ENCODE results near the gene PAFAH2. TPM values are rescaled to one million over a fixed set of nuclear protein-coding genes. Genes with fewer than 3 reads are reported as not detected.

The PAFAH2 gene
- total RNA-seq, 1 experiment from 2014 or later, result 13.0 TPM

GRCh38 chr1:26034504-26035202 lies 36.8 kb upstream of the PAFAH2 start:
- BruUV-seq (replicated peaks), result no TSS peak
- DNase-seq (ENCODE audit: low read depth, low spot score), result no peak
- POLR2A ChIA-PET, result interaction anchor here (1.0 to 1.5 kb wide), 3 partner anchors 49 to 110 kb away, joined by 3 to 5 read pairs (median 3); no protein-coding TSS in a partner anchor

More at GRCh38 chr1:26034504-26035202, 36.8 kb upstream of the PAFAH2 start:
- RAD21 ChIA-PET (ENCODE audit: low non-redundant PET in 1 of 2, low total read pairs in 2 of 2, uncharacterized antibody in 2 of 2, unreplicated experiment in 2 of 2), result interaction anchor here (0.6 to 2.1 kb wide), 5 partner anchors 11 to 1192 kb away, joined by 3 to 12 read pairs (median 3); no protein-coding TSS in a partner anchor
- TF ChIP-seq ZNF274 (IDR thresholded peaks at IDR 0.05; ENCODE audit: low read depth, low read length) (no peak), FOSL1 (IDR thresholded peaks at IDR 0.05; ENCODE audit: low read depth) (no peak), EZH2 (IDR thresholded peaks at IDR 0.05) (no peak), SRF (IDR thresholded peaks at IDR 0.05; ENCODE audit: low read depth) (no peak), CBX3 (IDR thresholded peaks at IDR 0.05; ENCODE audit: low read depth) (no peak)
- TF ChIP-seq, protein P1, sequence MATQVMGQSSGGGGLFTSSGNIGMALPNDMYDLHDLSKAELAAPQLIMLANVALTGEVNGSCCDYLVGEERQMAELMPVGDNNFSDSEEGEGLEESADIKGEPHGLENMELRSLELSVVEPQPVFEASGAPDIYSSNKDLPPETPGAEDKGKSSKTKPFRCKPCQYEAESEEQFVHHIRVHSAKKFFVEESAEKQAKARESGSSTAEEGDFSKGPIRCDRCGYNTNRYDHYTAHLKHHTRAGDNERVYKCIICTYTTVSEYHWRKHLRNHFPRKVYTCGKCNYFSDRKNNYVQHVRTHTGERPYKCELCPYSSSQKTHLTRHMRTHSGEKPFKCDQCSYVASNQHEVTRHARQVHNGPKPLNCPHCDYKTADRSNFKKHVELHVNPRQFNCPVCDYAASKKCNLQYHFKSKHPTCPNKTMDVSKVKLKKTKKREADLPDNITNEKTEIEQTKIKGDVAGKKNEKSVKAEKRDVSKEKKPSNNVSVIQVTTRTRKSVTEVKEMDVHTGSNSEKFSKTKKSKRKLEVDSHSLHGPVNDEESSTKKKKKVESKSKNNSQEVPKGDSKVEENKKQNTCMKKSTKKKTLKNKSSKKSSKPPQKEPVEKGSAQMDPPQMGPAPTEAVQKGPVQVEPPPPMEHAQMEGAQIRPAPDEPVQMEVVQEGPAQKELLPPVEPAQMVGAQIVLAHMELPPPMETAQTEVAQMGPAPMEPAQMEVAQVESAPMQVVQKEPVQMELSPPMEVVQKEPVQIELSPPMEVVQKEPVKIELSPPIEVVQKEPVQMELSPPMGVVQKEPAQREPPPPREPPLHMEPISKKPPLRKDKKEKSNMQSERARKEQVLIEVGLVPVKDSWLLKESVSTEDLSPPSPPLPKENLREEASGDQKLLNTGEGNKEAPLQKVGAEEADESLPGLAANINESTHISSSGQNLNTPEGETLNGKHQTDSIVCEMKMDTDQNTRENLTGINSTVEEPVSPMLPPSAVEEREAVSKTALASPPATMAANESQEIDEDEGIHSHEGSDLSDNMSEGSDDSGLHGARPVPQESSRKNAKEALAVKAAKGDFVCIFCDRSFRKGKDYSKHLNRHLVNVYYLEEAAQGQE (IDR thresholded peaks at IDR 0.05; ENCODE audit: low read depth), result no peak
- intact Hi-C loops (cut with micrococcal nuclease), result loop anchor here (2.0 to 5.0 kb wide), 4 partner anchors 76 to 358 kb away; partner anchors contain the start of genes C1orf232, PDIK1L and ZNF593
- peak overlapping the region; percentile 100 for H3K4me2 ChIP-seq (ENCODE audit: low read length)
- H3K9me3 ChIP-seq (ENCODE audit: control insufficient read depth in 1 of 2, insufficient read depth in 1 of 2, low read depth in 1 of 2, low read length in 2 of 2), result no peaks in the 10 kb centered on the region
- H3K79me2 ChIP-seq (ENCODE audit: insufficient read depth, low read length), result no peaks in the 10 kb centered on the region
- no peaks in the 10 kb centered on the region for H3K27me3 ChIP-seq (ENCODE audit: insufficient read depth, low read length)
- no peak overlapping the region; the same call in 1 of the 2 replicates for H3K27ac ChIP-seq (ENCODE audit: low read depth, low read length)
- no peaks in the 10 kb centered on the region for H4K20me1 ChIP-seq (ENCODE audit: insufficient read depth)
- peak overlapping the region; percentile 86 for H3K9ac ChIP-seq (ENCODE audit: low read length)
- H3K36me3 ChIP-seq (ENCODE audit: control insufficient read depth in 1 of 2, insufficient read depth in 2 of 2, low read length in 2 of 2), result no peaks in the 10 kb centered on the region
- no peaks in the 10 kb centered on the region for H3K9me2 ChIP-seq (ENCODE audit: insufficient read depth)
- peak overlapping the region; percentile 91 to 98 for H3K4me3 ChIP-seq (replicated peaks in 1 of 2; ENCODE audit: low read depth in 1 of 2, low read length in 2 of 2)
- CTCF ChIA-PET, result interaction anchor here (0.7 to 3.8 kb wide), 8 partner anchors 10 to 383 kb away, joined by 4 to 60 read pairs (median 6); partner anchors contain the start of genes CEP85 and PDIK1L
- H3K4me1 ChIP-seq (ENCODE audit: control insufficient read depth in 1 of 2, insufficient read depth in 2 of 2, low read length in 2 of 2), result peaks cover 11 to 27% of the 10 kb centered on the region in 2 experiments
- H2AFZ ChIP-seq (ENCODE audit: low read depth, low read length, poor library complexity, severe bottlenecking), result no peak overlapping the region
- ATAC-seq, result peak; percentile 54
